DLD1 (cell line): ENCODE data around the gene KNTC1.
"Not testable (repeated sequence)": the region's sequence is repeated elsewhere in the genome, so short reads cannot be mapped to it uniquely, and the experiment has no call there.

ENCODE experiments used
- in situ Hi-C: cut with HindIII; loops from 2 replicates; pipeline ENCODE4 v1.10.0; 2017; ENCODE audit warnings: low sequenced_read_pairs

Gene KNTC1

DNA sequence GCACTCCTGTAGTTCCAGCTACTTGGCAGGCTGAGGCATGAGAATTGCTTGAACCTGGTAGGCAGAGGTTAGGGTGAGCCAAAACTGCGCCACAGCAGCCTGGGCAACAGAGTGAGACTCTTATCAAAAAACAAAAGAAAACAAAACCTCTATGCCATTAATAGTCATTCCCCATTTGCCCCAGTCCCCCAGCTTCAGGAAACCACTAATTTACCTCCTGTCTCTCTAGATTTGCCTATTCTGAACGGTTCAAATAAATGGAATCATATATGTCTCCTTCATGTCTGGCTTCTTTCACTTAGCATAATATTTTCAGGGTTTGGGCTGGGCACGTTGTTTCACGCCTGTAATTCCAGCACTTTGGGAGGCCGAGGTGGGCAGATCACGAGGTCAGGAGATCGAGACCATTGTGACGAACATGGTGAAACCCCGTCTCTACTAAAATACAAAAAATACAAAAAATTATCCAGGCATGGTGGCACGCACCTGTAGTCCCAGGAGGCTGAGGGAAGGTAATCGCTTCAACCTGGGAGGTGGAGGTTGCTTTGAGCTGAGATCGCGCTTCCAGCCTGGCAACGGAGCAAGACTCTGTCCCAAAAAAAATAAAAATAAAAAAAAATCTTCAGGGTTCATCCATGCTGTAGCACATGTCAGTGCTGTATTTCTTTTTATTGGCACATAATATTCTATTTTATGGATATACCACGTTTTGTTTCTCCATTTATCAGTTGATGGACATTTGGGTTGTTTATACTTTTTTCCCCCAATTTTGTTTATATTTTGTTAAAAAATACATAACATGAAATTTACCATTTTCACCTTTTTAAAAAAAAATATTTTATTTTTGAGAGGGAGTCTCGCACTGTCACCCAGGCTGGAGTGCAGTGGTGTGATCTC, 31.9 kb downstream of the KNTC1 start:
- in situ Hi-C loops: no loop called here

DNA sequence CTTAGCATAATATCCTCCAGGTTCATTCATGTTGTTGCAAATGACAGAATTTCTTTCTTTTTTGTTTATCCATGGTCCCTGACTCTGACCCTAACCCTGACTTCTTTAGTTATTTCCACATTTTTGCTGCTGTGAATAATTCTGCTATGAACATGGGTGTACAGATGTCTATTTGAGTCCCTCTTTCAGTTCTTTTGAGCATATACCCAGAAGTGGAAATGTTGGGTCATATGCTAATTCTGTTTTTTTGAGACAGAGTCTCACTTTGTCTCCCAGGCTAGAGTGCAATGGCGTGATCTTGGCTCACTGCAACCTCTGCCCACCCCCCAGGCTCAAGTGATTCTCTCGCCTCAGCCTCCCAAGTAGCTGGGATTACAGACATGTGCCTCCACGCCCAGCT, 33.1 kb downstream of the KNTC1 start:
- in situ Hi-C loops: no loop called here

DNA sequence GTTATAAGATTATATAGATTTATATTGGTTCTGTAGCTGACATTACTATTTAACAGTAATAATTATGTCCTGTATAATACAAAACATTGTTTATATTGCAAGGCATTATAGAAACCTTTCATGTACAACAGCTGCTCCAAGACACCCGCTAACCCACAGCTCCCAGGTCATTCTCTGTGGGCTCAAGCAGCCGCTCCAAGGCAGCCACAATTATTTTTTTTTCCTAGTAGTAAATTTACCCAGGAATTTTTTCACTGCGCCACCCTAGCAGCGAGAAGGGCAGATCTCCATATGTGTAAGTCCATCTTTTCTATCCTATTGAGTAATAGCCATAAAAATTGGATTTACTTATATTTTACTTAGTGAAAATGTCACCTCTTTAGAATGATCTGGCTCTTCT, 36.3 kb downstream of the KNTC1 start:
- in situ Hi-C loops: no loop called here

DNA sequence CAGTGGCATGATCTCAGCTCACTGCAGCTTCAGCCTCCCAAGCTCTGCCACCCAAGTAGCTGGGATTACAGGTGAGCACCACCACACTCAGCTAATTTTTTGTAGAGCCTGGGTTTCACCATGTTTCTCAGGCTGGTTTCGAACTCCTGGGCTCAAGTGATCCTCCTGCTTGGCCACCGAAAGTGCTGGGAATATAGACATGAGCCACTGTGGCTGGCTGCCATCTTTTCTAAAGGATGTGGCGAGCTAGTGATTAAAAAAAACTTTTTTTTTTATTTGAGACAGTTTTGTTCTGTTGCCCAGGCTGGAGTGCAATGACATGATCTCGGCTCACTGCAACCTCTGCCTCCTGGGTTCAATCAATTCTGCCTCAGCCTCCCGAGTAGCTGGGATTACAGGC, 39.8 kb downstream of the KNTC1 start:
- in situ Hi-C loops: not testable (repeated sequence)

DNA sequence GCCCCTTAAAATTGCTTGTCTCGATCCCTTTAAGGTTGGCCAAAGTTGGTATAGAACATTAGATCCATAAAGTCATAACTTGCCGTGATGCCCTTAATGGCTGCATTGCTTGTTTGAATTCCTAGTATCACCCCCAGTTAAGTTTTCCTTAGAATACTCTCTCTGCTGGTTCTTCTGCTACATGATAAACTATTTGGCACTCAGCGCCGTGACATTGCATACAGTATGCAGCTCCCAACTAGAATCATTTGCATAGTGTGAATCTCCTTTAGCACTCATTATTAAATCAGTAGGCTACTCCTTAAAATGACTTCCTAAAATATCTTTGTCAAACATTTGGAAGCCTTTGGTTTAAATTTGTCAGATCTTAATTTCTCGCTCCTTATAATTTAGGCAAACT, 42.2 kb downstream of the KNTC1 start:
- in situ Hi-C loops: no loop called here

DNA sequence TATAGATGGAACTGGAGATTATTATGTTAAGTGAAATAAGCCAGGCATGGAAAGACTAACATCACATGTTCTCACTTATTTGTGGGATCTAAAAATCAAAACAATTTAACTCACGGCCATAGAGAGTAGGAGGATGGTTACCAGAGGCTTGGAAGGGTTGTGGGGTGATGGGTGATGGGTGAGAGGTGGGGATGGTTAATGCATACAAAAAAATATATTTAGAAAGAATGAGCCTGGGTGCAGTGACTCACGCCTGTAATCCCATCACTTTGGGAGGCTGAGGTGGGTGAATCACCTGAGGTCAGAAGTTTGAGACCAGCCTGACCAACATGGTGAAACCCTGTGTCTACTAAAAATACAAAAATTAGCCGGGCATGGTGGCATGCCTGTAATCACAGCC, 43.0 kb downstream of the KNTC1 start:
- in situ Hi-C loops: not testable (repeated sequence)

DNA sequence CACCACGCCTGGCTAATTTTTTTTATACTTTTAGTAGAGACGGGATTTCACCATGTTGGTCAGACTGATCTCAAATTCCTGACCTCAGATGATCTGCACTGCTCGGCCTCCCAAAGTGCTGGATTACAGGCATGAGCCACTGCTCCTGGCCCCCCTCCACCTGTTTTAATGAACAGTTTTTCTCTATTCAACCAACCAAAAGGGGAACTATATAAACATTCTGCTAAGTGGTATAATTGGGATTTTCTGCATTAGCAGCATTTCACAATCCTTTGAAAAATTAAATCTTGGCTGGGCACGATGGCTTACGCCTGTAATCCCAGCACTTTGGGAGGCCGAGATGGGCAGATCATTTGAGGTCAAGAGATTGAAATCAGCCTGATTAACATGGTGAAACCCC, 44.8 kb downstream of the KNTC1 start:
- in situ Hi-C loops: no loop called here

DNA sequence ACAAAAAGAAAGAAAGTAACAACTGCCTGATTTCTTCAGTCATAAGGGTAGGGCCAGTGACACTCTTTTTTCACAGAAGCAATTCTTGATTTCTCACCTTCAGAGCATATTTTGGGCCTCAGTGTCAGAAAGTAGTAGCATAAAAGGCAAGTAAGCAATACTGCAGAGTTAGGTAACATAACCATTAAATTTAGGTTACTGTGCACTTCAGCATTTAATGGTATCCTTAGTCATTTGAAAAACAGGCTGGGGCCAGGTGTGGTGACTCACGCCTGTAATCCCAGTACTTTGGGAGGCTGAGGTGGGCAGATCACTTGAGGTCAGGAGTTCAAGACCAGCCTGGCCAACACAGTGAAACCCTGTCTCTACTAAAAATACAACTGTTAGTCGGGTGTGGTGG, 56.2 kb downstream of the KNTC1 start:
- in situ Hi-C loops: not testable (repeated sequence)

DNA sequence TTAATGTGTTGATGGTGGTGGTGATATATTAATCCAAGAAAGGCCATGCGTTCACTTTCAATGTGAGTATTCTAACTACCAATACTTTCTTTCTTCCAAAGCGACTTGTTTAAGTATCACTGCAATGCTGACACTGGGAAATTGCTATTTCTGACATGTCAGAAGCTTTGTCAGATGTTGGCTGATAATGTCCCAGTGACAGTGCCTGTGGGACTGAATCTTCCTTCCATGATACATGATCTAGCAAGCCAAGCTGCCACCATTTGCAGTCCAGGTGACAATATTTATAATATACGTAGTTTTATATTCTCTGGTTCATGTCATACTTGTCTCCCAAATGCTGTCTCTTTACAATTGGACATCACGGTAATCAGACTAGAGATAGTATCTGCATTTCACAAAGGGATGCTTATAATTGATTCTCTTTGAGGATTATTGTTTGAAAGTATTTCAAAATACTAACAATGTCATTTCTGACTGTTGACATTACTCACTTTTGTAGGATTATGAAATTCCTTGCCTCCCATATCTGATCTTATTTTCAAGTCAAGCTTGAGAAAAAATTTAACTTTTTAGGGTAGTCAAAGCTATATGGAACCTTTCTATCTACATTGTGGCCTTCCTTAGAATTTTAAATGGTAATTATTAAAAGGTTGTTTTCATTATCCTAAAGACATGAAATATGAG, 57.3 kb downstream of the KNTC1 start:
- in situ Hi-C loops: no loop called here

DNA sequence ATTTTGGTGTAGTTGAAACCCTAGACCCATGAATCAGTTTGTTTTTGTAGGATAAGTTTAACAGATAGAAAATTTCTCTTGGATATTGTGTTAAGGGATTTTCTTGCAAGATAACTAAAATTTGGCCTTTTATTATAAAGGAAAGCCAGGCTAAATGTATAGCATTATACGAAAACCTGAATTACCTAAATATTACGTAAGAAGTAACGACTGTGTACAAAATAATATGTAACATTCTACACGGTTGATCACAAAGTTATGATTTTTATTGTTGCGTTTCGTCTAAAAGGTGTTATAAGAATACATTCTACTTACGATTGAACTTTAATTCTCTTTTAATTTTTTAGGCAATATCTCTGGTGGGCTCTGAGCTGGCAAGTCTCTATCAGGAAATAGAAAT, 63.9 kb downstream of the KNTC1 start:
- in situ Hi-C loops: no loop called here

DNA sequence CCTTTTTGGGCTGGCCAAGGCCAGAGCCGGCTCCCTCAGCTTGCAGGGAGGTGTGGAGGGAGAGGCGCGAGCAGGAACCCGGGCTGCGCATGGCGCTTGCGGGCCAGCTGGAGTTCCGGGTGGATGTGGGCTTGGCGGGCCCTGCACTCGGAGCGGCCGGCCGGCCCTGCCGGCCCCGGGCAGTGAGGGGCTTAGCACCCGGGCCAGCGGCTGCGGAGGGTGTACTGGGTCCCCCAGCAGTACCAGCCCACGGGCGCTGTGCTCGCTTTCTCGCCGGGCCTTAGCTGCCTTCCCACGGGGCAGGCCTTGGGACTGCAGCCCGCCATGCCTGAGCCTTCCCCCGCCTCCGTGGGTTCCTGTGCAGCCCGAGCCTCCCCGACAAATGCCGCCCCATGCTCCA, 64.9 kb downstream of the KNTC1 start:
- in situ Hi-C loops: not testable (repeated sequence)

DNA sequence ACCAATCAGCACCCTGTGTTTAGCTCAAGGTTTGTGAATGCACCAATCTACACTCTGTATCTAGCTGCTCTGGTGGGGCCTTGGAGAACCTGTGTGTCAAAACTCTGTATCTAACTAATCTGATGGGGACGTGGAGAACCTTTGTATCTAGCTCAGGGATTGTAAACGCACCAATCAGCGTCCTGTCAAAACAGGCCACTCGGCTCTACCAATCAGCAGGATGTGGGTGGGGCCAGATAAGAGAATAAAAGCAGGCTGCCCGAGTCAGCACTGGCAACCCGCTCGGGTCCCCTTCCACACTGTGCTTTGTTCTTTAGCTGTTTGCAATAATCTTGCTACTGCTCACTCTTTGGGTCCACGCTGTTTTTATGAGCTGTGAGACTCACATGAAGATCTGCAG, 65.5 kb downstream of the KNTC1 start:
- in situ Hi-C loops: not testable (repeated sequence)

DNA sequence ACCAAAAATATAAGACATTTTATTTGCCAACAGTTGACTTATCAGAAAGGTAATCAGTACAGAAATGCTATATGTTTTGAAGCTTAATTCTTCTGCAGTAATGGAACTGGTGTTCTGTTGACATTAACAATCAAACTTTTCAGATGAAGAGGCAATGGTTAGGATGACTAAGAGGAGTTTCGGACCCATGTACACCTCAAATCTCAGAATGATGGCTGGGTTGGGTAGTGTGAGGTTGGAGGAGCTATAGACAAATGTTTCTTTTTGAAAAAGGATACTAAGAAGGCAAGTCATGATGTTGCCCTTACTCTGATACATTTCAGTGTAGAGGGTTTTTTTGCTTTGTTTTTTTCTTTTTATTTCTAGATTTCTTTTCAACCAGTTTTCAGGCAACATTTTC, 66.9 kb downstream of the KNTC1 start:
- in situ Hi-C loops: no loop called here

DNA sequence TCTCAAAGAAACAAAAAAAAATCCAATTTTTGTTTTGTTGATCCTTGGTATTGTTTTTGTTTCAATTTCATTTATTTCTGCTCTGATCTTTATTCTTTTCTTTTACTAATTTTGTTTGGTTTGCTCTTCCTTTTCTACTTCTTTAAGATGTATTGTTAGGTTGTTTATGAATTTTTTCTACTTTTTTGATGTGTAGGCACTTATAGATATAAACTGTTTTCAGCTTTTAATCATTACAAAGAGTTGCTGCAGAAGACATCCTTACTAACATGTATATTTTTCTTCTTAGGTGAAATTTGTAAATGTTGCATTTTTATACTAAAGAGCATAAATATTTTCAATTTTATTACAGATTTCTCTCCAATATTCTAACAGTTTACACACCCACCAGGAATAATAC, 69.8 kb downstream of the KNTC1 start:
- in situ Hi-C loops: no loop called here

DNA sequence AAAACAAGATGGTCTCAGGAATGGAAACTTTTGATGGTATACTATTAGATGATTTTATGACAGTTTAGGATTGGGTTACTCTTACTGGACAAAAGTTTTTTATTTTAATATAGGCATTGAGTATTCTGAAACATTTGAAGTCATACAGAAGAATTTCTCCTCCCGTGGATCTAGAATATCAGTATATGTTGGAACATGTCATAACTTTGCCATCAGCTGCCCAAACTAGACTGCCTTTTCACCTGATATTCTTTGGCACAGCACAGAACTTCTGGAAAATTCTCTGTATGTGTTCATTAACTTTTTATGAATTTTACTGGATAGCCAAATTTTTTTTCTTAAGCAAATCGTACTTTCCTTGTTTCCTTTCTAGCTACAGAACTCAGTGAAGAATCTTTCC, 75.4 kb downstream of the KNTC1 start:
- in situ Hi-C loops: no loop called here

DNA sequence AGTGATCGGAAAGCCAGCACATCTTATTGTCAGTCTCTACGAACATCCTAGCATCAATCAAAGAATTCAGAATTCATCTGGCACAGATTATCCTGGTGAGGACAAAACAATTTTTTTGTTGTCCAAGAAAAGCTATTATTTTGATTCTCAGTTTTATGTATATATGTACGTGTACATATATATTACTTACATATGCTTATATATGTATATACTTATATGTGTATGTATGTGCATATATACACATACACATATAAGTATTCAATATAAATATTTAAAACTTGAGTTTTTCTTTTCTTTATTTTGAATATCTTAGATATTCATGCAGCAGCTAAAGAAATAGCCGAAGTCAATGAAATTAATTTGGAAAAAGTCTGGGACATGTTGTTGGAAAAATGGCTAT, 77.9 kb downstream of the KNTC1 start:
- in situ Hi-C loops: no loop called here

DNA sequence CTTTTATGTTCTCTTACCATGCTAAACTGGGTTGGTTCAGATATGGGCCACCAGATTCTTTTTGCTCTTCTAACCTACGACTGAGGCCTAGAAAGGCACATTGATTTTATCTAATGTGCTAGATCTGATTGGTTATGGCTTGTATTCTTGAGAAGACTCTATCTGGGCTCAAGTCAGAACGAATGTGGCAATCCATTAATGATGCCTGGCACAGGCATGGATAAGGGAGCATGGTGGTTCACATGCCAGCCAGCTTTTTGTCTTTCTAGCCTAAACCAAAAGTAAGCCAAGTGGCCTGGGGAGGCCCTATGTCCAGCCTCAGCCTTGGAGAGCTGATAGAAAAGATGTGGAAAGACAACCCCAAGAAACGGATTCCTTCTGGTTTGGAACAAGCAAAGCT, 82.7 kb downstream of the KNTC1 start:
- in situ Hi-C loops: no loop called here

DNA sequence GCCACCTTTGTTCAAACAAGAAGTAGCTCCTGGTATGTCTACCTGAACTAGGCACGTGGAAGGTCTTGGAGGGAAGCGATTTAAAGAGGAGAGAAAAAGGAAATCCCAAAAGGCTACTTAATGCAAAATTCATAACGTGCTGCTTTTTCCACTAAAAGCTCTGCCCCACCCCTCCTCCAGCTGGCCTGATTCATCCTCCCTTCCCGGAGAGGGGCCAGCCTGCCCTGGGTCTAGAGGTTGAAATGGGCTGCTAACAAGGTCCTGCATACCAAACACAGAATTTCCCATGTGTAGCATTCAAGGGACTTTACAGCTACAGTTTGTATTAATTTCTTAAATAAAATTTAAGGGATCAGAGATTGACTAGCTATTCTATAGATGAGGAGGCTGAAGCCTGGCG, 83.2 kb downstream of the KNTC1 start:
- in situ Hi-C loops: no loop called here

DNA sequence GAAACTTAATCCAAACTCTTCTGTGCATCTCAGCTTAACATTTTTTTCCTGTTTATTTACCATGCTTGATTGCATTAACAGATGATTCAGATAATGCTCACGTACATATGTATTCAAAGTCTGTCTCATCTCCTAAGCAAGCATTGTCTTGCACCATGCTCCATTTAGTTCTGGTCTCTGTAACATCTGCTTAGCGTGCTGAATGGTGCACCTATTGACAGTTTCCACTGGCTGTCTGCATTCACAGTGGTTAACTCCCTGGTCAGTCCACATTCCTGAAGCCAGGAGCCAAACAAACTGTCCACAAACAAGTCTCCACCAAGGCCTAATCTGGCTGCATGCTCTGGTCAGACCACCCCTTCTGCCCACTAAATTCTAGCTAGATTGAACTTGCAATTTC, 83.9 kb downstream of the KNTC1 start:
- in situ Hi-C loops: no loop called here

DNA sequence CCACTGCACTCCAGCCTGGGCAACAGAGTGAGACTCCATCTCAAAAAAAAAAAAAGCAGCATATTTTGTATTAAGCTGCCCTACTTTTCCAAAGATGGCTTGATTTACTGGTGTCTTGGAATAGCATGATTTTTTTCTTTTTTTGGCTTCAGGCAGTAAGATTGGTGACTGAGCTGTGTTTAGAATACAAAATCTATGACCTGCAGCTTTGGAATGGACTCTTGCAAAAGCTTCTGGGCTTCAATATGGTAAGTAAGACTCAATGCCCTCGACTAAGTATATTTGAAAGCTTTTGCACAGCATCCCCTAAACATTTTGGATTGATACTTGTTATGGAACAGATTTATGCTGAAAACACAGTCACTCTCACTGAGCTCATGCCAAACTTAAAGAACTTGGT, 87.8 kb downstream of the KNTC1 start:
- in situ Hi-C loops: no loop called here

DNA sequence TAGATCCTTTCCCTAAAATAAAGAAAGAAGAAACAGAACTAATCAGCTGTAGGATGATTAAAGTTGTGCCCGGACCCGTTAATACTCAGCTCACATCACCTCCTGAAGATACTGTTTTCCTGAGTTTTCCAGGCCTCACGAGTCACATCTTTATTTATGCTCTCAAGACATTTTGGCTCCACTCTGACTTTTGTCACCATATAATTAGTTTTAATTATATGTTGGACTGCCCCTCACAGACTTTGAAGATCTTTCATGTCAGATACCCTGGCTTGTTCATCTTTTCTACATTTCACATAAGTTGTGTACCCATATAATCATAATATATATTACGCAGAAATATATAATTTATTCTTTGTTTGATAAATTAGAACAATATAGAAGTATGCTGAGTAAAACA, 88.7 kb downstream of the KNTC1 start:
- in situ Hi-C loops: no loop called here

DNA sequence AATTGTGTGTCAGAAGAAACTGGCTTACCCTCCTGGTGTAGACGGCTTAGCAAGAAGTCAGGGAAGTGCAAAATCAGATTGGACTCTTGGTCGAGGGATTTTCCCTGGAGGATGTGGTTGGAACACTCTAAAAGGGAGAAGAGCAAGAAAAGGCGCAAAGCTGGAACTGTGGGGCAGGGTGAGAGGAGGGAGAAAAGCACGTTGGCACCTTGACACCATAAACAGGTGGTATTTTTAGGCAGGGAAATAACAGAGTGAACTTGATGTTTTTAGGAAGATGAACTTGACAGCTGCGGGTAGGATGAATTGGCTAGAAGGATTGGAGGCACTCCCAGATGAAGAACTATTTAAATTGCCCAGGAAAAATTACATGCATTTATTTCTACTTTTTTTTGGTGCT, 108.4 kb downstream of the KNTC1 start:
- in situ Hi-C loops: loop anchor here (25.0 kb wide), 1 partner anchor 127 kb away; the partner anchor contains the start of genes CCDC62 and DENR
